ENCODE results near the gene PTS. TPM values are rescaled to one million over a fixed set of nuclear protein-coding genes. Genes with fewer than 3 reads are reported as not detected.
A peak's percentile ranks its signal among the peaks of the same experiment; 100 is the strongest.

Gene PTS
- total RNA-seq, 2 experiments from 2014 or later, result 82.9 to 86.2 TPM

DNA sequence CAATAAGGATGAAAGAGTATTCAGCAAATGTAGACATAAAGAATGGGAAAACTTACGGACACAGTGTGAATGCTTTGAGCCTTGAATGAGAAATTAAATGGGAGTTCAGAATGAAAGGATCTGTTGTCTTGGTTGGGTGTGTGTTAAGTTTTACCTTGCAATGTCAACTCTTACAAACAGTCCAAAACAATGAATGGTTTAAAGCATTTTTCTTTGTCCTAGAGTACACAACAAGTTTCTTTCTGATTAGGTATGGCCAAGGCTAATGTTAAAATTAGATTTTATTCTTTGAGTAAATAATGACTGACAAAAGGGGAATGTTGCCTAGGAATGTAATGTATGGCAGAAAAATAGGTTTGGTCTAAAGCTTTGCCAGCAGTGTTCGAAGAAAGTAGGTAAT is 2.5 kb downstream of the PTS start:
- no peak overlapping the region for H3K27ac ChIP-seq (ENCODE audit: low read depth in 1 of 2, low read length in 2 of 2)
- ATAC-seq (ENCODE audit: poor library complexity) (no peak), DNase-seq (no peak)
- Mint-ChIP-seq H3K9me3 (no peaks in the 10 kb centered on the region), H3K36me3 (ENCODE audit: low read depth) (peaks cover 71% of the 10 kb centered on the region), H3K27me3 (no peaks in the 10 kb centered on the region), H3K4me1 (ENCODE audit: low read depth) (peaks cover 20% of the 10 kb centered on the region), H3K27ac (no peak overlapping the region), H3K4me3 (peak overlapping the region; percentile 96)
- no peaks in the 10 kb centered on the region for H3K9me3 ChIP-seq (ENCODE audit: control insufficient read depth in 1 of 2, insufficient read depth in 1 of 2, low read length in 2 of 2)
- TF ChIP-seq CTCF (IDR thresholded peaks at IDR 0.05), result no peak
- intact Hi-C loops (cut with DNase I, micrococcal nuclease), result loop anchor here in 1 of 2 experiments (5.0 to 10.0 kb wide), 3 partner anchors 226 to 464 kb away; partner anchors contain the start of gene PPP2R1B
- H3K4me3 ChIP-seq (ENCODE audit: low read length), result no peak overlapping the region
- POLR2A ChIA-PET, result no interaction called here
- H3K4me1 ChIP-seq (ENCODE audit: insufficient read depth, low read length), result peaks cover 17% of the 10 kb centered on the region
- CTCF ChIA-PET, result interaction anchor here (1.4 to 4.2 kb wide), 2 partner anchors 50 to 51 kb away, joined by 3 to 27 read pairs; no protein-coding TSS in a partner anchor
- H3K36me3 ChIP-seq (ENCODE audit: insufficient read depth, low read length), result peaks cover 33% of the 10 kb centered on the region
- no peaks in the 10 kb centered on the region for H3K27me3 ChIP-seq (ENCODE audit: control insufficient read depth in 1 of 2, insufficient read depth in 2 of 2, low read length in 2 of 2)

GRCh38 chr11:112229159-112229558 is 2.9 kb downstream of the PTS start:
- Mint-ChIP-seq H3K27me3 (no peaks in the 10 kb centered on the region), H3K4me3 (no peak overlapping the region), H3K36me3 (ENCODE audit: low read depth) (peaks cover 76% of the 10 kb centered on the region), H3K9me3 (no peaks in the 10 kb centered on the region), H3K27ac (no peak overlapping the region), H3K4me1 (ENCODE audit: low read depth) (peaks cover 20% of the 10 kb centered on the region)
- intact Hi-C loops (cut with DNase I, micrococcal nuclease), result loop anchor here in 1 of 2 experiments (5.0 to 10.0 kb wide), 3 partner anchors 226 to 464 kb away; partner anchors contain the start of gene PPP2R1B
- POLR2A ChIA-PET, result no interaction called here
- H3K36me3 ChIP-seq (ENCODE audit: insufficient read depth, low read length), result peaks cover 36% of the 10 kb centered on the region
- CTCF ChIA-PET, result interaction anchor here (4.2 kb wide), 1 partner anchor 51 kb away, joined by 27 read pairs; no protein-coding TSS in a partner anchor
- peaks cover 17% of the 10 kb centered on the region for H3K4me1 ChIP-seq (ENCODE audit: insufficient read depth, low read length)
- no peaks in the 10 kb centered on the region for H3K27me3 ChIP-seq (ENCODE audit: control insufficient read depth in 1 of 2, insufficient read depth in 2 of 2, low read length in 2 of 2)
- H3K9me3 ChIP-seq (ENCODE audit: control insufficient read depth in 1 of 2, insufficient read depth in 1 of 2, low read length in 2 of 2), result no peaks in the 10 kb centered on the region
- DNase-seq (no peak), ATAC-seq (ENCODE audit: poor library complexity) (no peak)
- no peak overlapping the region for H3K4me3 ChIP-seq (ENCODE audit: low read length)
- no peak overlapping the region for H3K27ac ChIP-seq (ENCODE audit: low read depth in 1 of 2, low read length in 2 of 2)
- TF ChIP-seq CTCF (IDR thresholded peaks at IDR 0.05), result no peak

- Mint-ChIP-seq H3K27me3 (no peaks in the 10 kb centered on the region), H3K9me3 (no peaks in the 10 kb centered on the region), H3K36me3 (ENCODE audit: low read depth) (peaks cover 82% of the 10 kb centered on the region), H3K4me1 (ENCODE audit: low read depth) (peaks cover 20% of the 10 kb centered on the region), H3K27ac (no peak overlapping the region), H3K4me3 (no peak overlapping the region)
- ATAC-seq (ENCODE audit: poor library complexity), result no peak
- intact Hi-C loops (cut with DNase I, micrococcal nuclease), result loop anchor here in 1 of 2 experiments (5.0 to 10.0 kb wide), 3 partner anchors 225 to 465 kb away; partner anchors contain the start of gene PPP2R1B
- ChIA-PET CTCF (interaction anchor here (1.2 kb wide), 2 partner anchors 33 to 50 kb away, joined by 3 to 7 read pairs; no protein-coding TSS in a partner anchor), POLR2A (interaction anchor here (1.1 kb wide), 1 partner anchor 9 kb away, joined by 4 read pairs; no protein-coding TSS in a partner anchor)
- no peak for DNase-seq
- Histone ChIP-seq H3K4me3 (ENCODE audit: low read length) (no peak overlapping the region), H3K27ac (ENCODE audit: low read depth in 1 of 2, low read length in 2 of 2) (no peak overlapping the region), H3K4me1 (ENCODE audit: insufficient read depth, low read length) (peaks cover 17% of the 10 kb centered on the region), H3K36me3 (ENCODE audit: insufficient read depth, low read length) (peaks cover 36% of the 10 kb centered on the region), H3K27me3 (ENCODE audit: control insufficient read depth in 1 of 2, insufficient read depth in 2 of 2, low read length in 2 of 2) (no peaks in the 10 kb centered on the region), H3K9me3 (ENCODE audit: control insufficient read depth in 1 of 2, insufficient read depth in 1 of 2, low read length in 2 of 2) (no peaks in the 10 kb centered on the region)
- TF ChIP-seq CTCF (IDR thresholded peaks at IDR 0.05), result no peak
Observed at GRCh38 chr11:112229746-112230433, 3.7 kb downstream of the PTS start.

Measured in CD4-positive, alpha-beta T cell (primary cell).